PFSK-1 (cell line): ENCODE measurements around the gene NCAM2.

ENCODE experiments used
- FOXP2 ChIP-seq: optimal IDR thresholded peaks from 2 replicates; pipeline ENCODE3; 2011; ENCODE audit warnings: borderline replicate concordance, control low read depth, inconsistent platforms; ENCODE audit not compliant: insufficient read depth; ENCODE audit errors: extremely low read length, extremely low read depth
- POLR2AphosphoS5 ChIP-seq: IDR thresholded peaks from 2 replicates; pipeline ENCODE4 v1.6.1; 2012; ENCODE audit warnings: low read depth, mild to moderate bottlenecking, control low read depth, low read length, moderate library complexity
- SIN3A ChIP-seq: IDR thresholded peaks from 2 replicates; pipeline ENCODE4 v1.6.1; 2012; ENCODE audit warnings: mild to moderate bottlenecking, low read length, moderate library complexity, borderline replicate concordance; ENCODE audit not compliant: insufficient read depth
- TAF1 ChIP-seq: IDR thresholded peaks from 2 replicates; pipeline ENCODE4 v1.6.1; 2012; ENCODE audit warnings: low read length, control low read depth, borderline replicate concordance; ENCODE audit not compliant: insufficient read depth
- TF ChIP-seq, protein P1 (sequence below), 2 experiments: IDR thresholded peaks; 2 replicates each; pipeline versions ENCODE4 v1.6.1 to v1.8.0; 2011 to 2012; ENCODE audit warnings: low read depth in 2 of 2, low read length in 2 of 2, control low read depth in 1 of 2, inconsistent platforms in 1 of 2, mild to moderate bottlenecking in 1 of 2, moderate library complexity in 1 of 2; ENCODE audit not compliant: insufficient read depth in 1 of 2

NCAM2 gene

DNA sequence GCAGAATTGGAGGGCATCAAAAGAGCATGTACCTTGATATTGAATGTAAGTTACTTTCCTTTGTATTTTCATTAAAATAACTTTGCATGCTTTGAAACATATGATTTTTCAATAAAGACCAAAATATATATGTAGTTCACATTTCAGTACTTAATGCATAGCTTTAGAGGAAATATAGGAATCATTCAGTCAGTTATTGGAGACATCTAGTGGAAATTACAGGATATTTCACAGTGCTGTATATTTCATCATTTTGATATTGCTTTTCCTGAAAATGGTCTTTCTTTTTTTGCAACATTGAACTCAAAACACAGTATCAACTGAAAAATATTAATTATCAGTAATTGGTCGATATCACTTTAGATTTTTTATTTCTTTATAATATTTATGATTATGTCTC is 375.8 kb downstream of the NCAM2 start:
- TF ChIP-seq, protein P1, sequence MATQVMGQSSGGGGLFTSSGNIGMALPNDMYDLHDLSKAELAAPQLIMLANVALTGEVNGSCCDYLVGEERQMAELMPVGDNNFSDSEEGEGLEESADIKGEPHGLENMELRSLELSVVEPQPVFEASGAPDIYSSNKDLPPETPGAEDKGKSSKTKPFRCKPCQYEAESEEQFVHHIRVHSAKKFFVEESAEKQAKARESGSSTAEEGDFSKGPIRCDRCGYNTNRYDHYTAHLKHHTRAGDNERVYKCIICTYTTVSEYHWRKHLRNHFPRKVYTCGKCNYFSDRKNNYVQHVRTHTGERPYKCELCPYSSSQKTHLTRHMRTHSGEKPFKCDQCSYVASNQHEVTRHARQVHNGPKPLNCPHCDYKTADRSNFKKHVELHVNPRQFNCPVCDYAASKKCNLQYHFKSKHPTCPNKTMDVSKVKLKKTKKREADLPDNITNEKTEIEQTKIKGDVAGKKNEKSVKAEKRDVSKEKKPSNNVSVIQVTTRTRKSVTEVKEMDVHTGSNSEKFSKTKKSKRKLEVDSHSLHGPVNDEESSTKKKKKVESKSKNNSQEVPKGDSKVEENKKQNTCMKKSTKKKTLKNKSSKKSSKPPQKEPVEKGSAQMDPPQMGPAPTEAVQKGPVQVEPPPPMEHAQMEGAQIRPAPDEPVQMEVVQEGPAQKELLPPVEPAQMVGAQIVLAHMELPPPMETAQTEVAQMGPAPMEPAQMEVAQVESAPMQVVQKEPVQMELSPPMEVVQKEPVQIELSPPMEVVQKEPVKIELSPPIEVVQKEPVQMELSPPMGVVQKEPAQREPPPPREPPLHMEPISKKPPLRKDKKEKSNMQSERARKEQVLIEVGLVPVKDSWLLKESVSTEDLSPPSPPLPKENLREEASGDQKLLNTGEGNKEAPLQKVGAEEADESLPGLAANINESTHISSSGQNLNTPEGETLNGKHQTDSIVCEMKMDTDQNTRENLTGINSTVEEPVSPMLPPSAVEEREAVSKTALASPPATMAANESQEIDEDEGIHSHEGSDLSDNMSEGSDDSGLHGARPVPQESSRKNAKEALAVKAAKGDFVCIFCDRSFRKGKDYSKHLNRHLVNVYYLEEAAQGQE (IDR thresholded peaks at IDR 0.05; ENCODE audit: insufficient read depth in 1 of 2, low read depth in 2 of 2, low read length in 2 of 2): no peak
- TF ChIP-seq SIN3A (no peak), POLR2AphosphoS5 (no peak), TAF1 (no peak), FOXP2 (no peak)

DNA sequence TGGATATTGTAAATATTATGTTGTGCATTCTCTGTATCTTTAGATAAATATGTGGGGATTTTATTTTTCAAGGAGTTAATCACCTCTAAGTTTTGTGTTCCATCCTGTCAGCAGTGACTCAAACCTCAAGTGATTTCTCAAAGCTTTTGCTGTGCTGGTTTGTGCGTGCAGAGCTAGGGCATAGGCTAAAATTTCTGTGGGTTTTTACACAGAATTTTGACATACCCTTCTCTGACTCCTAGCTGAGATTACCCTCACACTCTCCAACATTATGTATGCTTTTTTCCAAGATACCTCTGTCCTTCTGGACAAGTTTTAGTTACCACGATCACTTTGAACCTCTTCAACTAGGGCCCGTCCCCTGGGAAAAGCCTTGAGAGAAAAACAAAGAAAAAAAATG is 384.9 kb downstream of the NCAM2 start:
- TF ChIP-seq TAF1 (no peak), SIN3A (no peak), POLR2AphosphoS5 (no peak), FOXP2 (no peak)
- TF ChIP-seq, protein P1 (IDR thresholded peaks at IDR 0.05; ENCODE audit: insufficient read depth in 1 of 2, low read depth in 2 of 2, low read length in 2 of 2): no peak

DNA sequence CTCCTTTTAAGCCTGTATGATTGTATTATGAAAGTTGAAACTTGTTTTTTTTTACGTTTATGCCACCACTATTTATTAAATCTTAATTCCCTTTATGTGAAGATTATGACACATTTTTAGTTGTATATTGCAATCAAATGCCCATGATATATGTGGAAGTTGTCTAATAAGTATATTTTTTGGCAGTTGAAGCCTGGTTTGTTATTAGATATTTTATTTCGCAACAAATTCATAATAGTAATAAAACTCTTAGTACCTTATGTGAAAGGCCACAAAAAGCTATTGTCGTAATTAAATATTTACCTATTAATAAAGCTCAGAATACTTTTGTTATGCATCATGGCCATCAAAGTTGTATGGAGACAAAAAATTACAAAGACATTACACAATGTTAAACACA is 386.8 kb downstream of the NCAM2 start:
- TF ChIP-seq, protein P1 (IDR thresholded peaks at IDR 0.05; ENCODE audit: insufficient read depth in 1 of 2, low read depth in 2 of 2, low read length in 2 of 2): no peak
- TF ChIP-seq SIN3A (no peak), TAF1 (no peak), FOXP2 (no peak), POLR2AphosphoS5 (no peak)

DNA sequence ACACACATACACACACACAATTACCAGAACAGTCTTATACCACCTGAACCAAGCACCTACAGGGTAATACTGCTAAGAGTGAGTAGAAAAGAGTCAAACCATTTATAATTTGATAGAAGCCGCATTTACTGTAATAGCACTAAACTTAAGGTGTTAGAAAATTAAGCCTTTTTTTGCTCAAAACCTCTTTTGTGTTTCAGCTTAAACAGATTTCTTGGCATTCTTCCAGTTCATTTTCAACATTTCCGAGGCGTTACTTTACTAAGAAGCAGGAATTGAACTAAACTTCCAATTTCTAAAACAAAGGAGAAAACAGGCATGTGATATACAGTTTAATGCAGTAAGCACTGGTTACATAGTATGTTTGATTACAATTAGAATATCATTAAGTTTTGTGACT is 387.2 kb downstream of the NCAM2 start:
- TF ChIP-seq SIN3A: no peak
- TF ChIP-seq POLR2AphosphoS5: no peak

DNA sequence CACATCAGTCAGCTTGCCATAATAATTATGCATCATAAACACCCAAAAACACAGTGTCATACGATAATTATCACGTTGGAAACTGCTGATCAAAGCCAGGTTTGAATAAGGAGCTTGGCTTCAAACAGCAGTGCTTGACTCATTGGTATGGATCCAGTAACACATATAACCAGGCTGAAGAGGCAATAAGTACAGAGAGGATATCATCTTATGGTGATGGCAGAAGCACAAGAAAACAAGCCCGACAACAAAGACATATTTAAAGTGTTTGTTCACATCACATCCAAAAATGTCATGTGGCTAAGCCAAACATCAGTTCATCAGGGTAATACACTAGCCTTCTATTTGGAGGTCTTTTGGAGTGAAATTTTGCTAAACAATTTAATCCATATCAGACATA is 389.7 kb downstream of the NCAM2 start:
- TF ChIP-seq SIN3A: no peak
- TF ChIP-seq TAF1: no peak
- no peak for TF ChIP-seq FOXP2
- no peak for TF ChIP-seq POLR2AphosphoS5
- TF ChIP-seq, protein P1 (IDR thresholded peaks at IDR 0.05; ENCODE audit: insufficient read depth in 1 of 2, low read depth in 2 of 2, low read length in 2 of 2): no peak
